Measurements from ENCODE around the gene TMEM86A.
A peak's percentile ranks its signal among the peaks of the same experiment; 100 is the strongest.

The TMEM86A gene

GRCh38 chr11:18700375-18700774, 1.8 kb downstream of the TMEM86A start:
- DNase-seq (ENCODE audit: low spot score), result no peak

GRCh38 chr11:18700872-18701271, 2.3 kb downstream of the TMEM86A start:
- no peak for DNase-seq (ENCODE audit: low spot score)

- no peak for DNase-seq (ENCODE audit: low spot score)
Measured at GRCh38 chr11:18701614-18702216, 3.1 kb downstream of the TMEM86A start.

- DNase-seq (ENCODE audit: low spot score), result no peak
Measured at GRCh38 chr11:18703001-18703763, 4.6 kb downstream of the TMEM86A start.

GRCh38 chr11:18704045-18704645, 5.6 kb downstream of the TMEM86A start:
- no peak for DNase-seq (ENCODE audit: low spot score)

GRCh38 chr11:18704698-18705097, 6.1 kb downstream of the TMEM86A start:
- peak; percentile 13 for DNase-seq (ENCODE audit: low spot score)

DNA sequence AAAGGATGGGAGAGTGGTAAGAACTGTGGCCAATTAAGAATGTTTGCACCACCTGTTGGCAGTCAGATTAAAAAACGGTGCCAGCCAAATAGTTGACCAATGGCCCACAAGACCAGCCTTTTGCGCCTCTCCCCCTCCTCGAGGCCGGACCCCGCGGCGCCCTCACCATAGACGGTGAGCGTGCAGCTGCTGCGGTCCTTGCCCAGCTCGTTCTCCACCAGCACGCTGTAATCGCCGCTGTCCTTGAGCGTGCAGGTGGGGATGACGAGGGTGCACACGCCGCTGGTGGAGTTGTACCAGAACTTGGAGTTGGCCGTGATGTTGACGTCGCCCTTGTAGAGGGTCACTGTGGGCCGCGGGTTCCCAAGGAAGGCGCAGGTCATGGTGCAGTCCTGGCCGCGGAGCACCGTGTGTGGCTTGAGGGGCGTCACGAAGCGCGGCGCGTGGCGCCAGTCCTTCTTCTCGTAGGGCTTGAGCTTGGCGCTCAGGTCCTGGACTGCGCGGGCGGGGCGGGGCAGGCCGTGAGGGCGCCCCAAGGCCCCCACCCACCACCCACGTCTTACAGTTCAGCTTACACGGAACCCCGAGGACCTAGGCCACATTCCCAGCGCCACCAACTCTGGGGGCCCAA, 7.2 kb downstream of the TMEM86A start:
- DNase-seq (ENCODE audit: low spot score), result no peak

GRCh38 chr11:18706330-18707243, 8.0 kb downstream of the TMEM86A start:
- DNase-seq (ENCODE audit: low spot score), result peak; percentile 57

DNA sequence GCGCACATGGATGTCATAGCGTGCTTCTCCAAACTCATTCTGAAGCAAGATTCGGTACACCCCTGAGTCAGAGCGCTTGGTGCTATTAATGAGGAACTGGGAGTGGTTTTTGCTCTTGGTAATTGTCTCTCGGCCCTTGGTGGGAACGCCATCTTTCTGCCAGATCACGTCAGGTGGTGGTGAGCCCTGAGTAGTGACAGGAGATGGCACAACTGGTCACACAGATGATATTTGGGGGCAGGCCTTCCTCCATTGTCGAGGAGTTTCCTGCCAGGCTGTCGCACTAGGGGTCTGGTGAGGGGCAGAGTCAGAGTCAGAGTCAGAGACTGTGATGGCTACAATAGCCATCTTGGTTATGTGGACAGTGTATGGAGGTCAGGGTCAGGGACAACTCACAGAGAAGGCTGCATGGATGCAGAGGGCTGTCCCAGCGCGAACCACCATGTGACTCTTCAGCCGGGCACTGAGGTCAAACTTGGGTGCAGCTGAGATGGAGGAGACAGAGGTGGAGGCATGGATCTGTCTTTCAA, 9.3 kb downstream of the TMEM86A start:
- no peak for DNase-seq (ENCODE audit: low spot score)

DNA sequence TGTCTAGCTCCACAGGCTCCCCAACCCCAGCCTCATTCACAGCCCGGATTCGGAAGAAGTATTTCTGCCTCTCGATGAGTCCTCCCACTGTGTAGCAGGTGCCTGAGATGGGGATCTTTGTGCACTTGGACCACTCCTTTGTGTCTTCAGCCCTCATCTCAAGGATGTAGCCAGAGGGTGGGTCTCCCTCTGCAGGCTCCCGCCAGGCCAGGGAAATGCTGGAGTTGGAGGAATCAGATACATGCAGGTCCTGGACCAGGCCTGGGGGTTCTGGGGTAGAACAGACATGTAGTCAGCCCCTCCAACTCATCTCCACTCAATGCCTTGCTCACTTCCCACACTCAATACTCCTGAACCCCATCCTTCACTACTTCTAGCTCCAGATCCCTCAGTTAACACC, 10.8 kb downstream of the TMEM86A start:
- DNase-seq (ENCODE audit: low spot score), result no peak

DNA sequence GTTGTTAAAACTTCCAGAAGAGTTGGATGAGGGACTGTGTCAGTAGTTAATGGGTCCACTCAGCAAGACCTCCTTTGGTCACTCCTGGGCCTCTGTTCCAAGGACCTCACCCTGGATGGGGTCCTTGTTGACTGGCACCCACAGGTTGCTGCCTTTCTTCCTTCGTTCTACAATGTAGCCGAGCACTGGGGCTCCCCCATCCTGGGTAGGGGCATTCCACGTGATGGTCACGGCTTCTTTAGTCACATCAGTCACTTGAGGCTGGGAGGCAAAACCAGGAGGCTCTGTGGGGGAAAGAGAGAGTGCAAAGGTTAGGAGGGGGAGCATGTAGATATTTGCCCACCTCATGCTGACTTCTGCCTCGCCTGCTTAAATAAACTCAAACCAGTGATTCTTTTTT, 12.0 kb downstream of the TMEM86A start:
- DNase-seq (ENCODE audit: low spot score), result no peak

DNA sequence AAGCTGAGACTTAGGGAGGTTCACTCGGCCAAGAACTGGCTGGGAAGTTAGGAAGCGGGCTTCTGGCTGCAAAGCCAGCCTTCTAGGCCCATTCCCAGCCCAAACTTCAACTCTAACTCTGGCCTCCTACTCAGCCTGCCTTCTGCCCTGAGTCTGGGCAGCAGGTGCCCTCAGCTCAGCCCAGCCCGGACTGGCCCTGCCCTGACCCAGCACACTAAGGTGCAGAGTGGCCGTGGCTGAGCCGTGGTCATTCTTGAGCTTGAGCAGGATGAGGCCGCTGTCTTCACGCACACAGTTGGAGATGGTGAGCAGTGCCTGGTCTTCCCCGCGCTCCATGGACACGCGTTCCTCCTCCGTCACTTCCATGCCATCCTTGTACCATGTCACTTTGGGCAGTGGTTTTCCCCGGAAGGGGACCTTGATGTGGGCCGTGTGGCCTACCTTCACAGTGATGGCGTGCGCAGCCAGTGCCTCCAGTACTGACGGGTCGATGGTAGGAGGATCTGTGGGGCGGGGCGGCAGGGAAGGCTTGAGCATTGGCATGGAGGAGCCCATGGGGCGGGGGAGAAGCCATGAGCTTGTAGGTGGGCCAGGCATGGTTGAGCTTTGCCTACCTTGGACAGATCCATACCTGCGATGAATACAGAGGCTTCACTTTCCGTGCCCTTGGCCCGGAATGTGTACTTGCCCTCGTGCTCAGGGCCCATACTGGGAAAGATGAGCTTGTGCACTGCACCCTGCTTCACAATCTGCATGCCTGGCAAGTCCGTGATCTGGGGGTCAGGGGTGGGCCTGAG, 15.3 kb downstream of the TMEM86A start:
- no peak for DNase-seq (ENCODE audit: low spot score)

DNA sequence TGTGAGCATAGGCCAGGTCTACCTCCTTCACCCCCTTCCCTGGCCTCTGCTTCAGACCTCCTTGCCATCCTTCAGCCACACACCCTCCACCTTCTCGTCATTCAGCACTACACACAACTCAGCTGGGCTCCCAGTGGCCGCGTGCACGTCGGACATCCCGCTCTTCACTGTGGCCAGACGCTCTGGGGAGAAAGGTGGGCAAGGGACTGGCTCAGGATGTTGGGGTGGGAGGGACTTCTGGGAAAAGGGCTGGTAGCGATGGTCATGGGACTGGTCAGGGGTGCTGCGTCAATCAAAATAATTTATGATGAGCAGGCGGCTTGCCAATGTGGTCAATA, 15.8 kb downstream of the TMEM86A start:
- no peak for DNase-seq (ENCODE audit: low spot score)

DNA sequence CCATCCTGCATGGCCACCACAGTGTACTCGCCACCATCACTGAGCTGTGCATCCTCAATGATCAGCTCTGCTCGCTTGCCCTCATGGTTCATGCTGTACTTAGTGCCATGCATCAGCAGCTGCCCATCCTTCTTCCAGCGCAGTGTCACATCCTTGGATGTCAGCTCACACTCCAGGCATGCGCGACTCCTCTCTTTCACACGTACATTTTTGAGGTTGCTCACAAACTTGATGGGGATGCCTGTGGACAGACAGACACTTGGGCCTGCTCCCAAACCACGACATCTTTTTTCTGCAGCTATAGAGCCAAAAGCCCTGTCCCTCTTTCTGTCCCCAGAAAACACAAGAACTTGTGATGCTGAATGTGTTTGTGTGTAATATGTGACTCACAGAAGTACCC, 16.9 kb downstream of the TMEM86A start:
- DNase-seq (ENCODE audit: low spot score), result no peak

GRCh38 chr11:18720091-18720807, 21.7 kb downstream of the TMEM86A start:
- DNase-seq (ENCODE audit: low spot score), result no peak

DNA sequence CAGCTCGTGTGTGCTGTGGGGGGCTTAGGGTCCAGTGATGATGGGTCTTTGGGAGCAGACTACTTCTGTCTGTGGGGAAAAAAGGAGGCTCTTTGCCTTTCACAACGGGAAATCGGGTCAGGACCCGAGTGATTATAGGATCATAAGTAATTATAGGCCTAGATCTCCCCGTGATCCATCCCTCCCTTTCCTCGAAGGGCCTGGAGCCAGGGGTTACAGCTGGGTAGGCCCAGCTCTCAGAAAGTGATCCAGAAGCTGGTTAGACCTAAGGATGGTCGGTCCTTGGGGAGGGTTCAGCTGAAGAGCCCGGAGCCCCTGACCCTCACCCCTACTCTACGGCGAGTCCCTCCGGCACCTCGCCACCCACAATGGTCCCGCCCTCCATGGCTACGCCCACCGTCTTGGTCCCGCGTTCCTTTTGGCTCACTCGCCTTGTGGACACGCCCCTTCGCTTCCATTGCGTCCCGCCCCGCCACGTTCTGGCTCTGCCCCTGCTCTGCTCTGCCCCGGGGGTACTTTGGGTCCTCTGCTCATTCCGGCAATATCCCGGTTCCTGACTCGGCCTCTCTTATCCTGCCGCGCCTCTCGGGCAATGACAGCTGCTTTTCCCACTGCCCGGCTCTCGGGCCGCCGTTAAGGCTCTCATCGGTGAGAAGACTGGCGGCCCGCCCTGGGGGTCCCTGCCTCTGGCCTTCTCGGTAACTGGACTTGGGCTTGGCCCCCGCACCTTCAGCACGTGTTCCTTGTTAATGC, 22.4 kb downstream of the TMEM86A start:
- DNase-seq (ENCODE audit: low spot score), result peak; percentile 66

- DNase-seq (ENCODE audit: low spot score), result peak; percentile 59
Measured at GRCh38 chr11:18721561-18722292, 23.1 kb downstream of the TMEM86A start.

- no peak for DNase-seq (ENCODE audit: low spot score)
Measured at GRCh38 chr11:18722293-18722637, 23.7 kb downstream of the TMEM86A start.

DNA sequence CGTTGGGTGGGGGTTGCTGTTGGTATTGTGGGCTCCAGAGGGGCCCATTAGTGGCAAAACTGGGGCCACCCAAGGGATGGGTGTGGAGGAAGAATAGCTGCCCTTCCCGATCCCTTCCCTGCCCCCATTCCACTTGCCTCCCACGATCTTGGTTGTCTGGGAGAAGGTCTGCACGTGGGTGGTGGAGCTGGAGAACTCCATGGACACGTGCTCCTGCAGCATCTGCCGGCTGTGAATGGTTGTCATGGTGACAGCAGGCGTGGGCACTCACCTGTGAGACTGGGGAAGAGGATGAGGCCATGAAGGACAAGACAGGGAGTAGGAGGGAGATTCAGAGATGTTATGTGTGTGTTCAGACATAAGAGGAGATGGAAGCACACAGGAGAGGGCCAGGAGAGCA, 25.4 kb downstream of the TMEM86A start:
- DNase-seq (ENCODE audit: low spot score), result no peak

Measured in cerebellar cortex (tissue), 1 donor.